ENCODE results near the gene ARHGAP15.
"Not testable (repeated sequence)": the region's sequence is repeated elsewhere in the genome, so short reads cannot be mapped to it uniquely, and the experiment has no call there.

ARHGAP15 gene

DNA sequence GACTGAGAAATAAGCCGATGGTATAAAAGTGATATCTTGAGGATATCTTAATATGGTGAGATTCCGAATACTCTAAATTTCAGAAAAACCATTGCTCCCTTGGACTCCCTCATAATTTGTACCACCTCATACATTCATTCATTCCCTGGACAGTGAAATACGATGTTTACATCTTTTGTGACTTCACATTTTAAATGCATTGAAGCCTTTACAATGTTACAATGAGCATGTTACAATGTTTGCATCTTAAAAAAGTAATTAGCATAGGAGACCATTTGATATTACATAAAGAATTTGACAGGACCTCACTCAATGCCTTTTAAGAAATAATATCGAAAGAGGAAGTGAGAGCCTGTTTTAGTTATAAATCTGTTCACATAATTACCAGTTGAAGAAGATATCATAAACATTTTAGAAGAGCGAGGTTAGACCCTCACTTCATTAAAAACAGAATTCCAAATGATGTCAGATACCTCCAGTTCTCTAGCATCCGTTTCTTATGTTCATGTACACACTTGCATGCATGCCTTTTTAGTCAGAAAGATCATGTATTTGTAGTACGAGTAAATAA, 372.0 kb downstream of the ARHGAP15 start:
- no peak for FAIRE-seq

DNA sequence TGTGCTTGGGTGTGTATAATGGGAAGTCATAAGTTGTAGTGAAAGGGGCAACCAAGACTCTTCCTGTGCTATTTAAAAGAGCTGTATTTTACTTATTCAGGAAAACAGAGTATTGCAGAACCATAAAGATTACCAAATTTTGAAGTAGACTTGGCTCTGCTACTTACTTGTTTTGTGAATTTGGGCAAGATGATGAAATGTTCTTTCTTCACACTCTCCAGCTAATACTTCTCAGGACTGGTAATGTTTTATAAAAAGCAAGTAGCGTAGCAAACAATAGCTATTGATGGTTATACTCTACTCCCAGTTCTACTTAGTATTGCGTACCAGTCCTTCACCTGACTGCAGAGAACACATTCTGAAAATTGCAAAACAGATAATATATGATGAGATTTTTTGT, 374.1 kb downstream of the ARHGAP15 start:
- no peak for FAIRE-seq

GRCh38 chr2:143504397-143504796, 375.2 kb downstream of the ARHGAP15 start:
- FAIRE-seq = no peak

DNA sequence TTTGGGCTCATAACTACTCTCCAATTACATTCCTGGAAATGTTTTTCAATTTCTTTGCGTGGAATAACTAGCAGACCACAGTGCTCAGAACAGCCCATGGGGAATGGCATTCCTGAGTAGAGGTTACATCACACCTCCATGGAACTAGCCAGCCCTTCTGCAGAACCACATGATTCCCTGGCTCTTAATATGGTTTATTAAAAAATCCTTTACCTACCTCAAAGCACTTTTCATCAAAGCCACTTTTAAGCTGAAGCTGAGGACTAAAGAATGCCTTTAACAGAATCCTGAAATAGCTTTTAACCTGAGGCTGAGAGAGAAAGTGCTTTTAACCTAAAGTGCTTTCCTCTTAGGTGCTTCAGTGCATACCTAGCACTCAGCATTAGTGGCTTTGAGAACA, 376.3 kb downstream of the ARHGAP15 start:
- no peak for FAIRE-seq

GRCh38 chr2:143513081-143513480, 383.9 kb downstream of the ARHGAP15 start:
- FAIRE-seq = no peak

DNA sequence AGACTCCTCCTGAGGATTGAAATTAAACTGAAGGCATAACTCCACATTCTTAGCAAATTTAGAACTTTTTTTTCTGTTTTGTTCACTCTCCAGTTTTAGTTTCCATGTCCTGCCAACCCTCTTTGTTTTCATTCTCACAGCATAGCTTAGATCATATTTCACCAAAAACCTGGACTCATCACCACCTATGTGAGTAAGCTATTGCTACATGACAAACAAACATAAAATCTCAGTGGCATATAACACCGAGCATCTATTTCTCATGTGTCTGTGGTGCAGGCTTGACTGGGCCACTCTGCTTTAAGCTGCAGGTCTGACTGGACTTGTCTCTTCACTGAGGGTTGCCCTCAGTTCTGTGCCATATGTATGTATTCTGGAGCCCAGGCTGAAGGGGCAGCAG, 385.2 kb downstream of the ARHGAP15 start:
- FAIRE-seq = no peak

DNA sequence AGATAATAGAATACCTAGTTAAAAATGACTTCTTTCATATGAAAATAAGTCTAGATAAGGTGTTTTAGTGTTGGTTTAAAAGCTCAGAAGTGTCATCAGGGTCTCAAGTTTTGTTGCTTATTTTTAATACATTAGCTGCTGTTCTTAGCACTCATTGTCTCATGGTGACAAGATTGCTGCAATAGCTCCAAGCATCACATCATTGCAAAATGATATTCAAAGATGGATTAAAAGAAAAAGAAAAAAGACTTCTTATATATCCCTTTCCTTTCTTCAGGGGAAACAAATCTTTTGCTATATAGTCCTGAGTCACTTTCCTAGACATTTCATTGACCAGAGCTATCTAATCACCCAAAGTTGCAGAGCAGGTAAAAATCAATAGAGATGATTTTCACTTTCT, 386.1 kb downstream of the ARHGAP15 start:
- FAIRE-seq = no peak

DNA sequence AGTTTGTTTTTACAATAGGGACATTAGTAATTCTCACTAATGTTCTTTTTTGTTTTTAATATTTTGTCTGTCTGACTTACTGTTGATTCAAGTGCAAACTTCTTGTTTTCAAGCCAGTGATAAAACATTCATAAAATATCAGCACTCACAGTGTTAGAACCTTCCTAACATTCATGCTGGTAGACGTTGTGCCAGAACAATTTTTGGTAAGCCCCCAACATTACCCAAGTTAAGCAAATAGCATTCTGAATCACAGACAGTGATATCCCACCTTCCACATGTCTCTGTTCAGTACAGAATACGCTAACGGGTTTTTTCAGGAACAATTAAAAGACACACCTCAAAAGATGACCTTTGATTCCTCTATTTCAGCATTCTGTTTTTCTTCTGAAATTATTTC, 390.3 kb downstream of the ARHGAP15 start:
- FAIRE-seq = no peak

GRCh38 chr2:143521396-143521795, 392.2 kb downstream of the ARHGAP15 start:
- FAIRE-seq = no peak

DNA sequence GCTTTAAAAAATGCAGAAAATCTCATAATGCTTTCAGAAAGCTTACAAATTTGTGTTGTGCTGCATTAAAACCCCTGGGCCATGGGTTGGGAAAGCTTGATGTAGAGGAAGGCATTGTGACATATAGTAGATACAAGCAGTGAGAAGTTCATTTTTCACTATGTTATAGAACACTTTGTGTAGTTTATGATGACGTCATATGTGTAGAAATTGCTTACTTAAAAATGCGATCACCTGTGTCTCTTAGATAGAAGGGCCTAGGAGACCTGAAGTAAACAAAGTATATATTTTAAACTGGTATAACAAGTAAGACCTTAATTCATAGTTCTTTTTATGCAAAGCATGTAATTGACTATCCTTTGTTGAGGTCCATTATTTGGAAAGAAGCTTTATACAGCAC, 393.5 kb downstream of the ARHGAP15 start:
- no peak for FAIRE-seq

GRCh38 chr2:143524119-143524553, 394.9 kb downstream of the ARHGAP15 start:
- no peak for FAIRE-seq

- FAIRE-seq = no peak
Observed at GRCh38 chr2:143524559-143525401, 395.6 kb downstream of the ARHGAP15 start.

DNA sequence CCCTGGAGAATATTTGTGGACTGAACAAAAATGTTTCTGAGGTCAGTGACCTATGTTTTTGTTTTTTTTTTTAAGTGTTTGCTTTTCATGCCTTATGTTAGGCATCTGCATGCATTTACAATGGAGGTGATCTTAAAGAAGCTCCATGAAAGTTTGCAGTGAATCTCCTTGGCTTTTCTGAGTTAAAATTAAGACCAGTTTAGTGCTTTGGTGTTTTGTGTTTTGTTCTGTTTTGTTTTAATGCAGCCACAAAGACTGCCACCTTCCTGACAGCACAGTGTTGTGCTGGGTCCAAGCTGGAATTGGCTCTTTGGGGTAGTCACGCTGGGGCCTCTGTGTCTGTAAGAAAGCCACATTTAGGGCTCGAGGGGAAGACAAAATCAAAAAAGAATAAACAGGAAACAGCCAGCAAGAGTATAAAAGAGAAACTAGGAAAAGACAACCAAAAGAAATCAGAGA, 396.2 kb downstream of the ARHGAP15 start:
- FAIRE-seq = no peak

DNA sequence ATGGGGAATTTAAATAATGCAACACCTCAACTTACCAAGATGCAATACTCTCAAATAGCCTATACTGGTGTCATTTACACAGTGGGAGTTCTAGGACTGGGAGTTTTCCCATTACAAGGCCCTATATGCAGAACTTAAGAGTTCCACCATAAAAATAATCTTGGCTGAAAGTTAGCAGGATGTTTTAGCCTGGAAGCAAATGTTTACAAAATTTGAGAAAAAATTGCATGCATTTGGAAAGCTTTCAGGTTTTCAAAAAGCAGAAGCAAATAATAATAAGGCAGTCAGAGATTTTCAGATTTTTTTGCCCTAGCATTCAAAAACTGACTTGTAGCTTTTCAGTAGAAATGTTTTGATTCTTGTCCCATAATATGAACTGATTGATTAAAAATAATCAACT, 397.3 kb downstream of the ARHGAP15 start:
- FAIRE-seq = no peak

GRCh38 chr2:143528021-143528420, 398.8 kb downstream of the ARHGAP15 start:
- no peak for FAIRE-seq

DNA sequence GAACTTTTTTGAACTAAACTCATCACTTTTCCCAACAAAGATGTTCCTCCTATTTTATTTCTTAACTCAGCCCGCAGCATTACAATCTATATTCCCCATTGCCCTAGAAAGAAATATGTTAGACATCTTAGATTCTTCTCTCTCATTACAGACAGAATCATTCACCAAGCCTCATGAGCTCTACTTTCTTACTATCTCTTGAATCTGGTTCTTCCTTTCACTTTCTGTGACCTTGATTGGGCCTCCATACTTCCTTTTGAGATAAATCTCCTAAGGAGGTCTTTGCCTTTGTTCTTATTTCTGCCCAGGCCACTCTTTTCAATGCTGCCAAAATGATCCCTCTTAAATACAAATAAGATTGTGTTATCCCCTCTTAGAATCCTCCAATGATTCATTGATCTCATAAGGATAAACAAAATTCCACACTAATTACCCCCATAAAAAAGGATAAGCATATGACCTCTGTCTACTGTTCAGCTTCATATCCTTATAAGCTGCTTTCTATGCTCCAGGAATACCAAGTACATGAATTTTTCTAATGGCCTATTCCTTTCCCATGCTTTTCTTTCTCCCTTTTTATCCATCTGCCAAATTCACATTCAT, 400.0 kb downstream of the ARHGAP15 start:
- no peak for FAIRE-seq

GRCh38 chr2:143530758-143531157, 401.5 kb downstream of the ARHGAP15 start:
- no peak for FAIRE-seq

- no peak for FAIRE-seq
Observed at GRCh38 chr2:143532061-143532460, 402.8 kb downstream of the ARHGAP15 start.

GRCh38 chr2:143533846-143534245, 404.6 kb downstream of the ARHGAP15 start:
- FAIRE-seq = no peak

DNA sequence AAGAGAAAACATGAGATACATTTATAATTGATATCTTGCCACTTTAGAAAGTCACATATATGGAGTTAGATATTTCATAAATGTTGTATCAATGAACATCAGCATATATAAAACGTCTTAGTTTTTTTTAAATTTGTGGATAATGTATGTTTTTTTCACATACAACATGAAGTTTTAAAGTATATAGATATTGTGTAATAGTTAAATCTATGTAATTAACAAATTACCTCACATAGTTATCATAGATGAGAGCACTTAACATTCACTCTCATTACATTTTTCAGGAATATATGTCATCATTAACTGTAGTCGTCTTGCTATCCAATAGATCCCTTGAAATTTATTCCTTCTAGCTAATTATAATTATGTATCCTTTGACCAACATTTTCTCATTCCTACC, 406.6 kb downstream of the ARHGAP15 start:
- FAIRE-seq = no peak

- FAIRE-seq = not testable (repeated sequence)
Observed at GRCh38 chr2:143541899-143542298, 412.7 kb downstream of the ARHGAP15 start.

DNA sequence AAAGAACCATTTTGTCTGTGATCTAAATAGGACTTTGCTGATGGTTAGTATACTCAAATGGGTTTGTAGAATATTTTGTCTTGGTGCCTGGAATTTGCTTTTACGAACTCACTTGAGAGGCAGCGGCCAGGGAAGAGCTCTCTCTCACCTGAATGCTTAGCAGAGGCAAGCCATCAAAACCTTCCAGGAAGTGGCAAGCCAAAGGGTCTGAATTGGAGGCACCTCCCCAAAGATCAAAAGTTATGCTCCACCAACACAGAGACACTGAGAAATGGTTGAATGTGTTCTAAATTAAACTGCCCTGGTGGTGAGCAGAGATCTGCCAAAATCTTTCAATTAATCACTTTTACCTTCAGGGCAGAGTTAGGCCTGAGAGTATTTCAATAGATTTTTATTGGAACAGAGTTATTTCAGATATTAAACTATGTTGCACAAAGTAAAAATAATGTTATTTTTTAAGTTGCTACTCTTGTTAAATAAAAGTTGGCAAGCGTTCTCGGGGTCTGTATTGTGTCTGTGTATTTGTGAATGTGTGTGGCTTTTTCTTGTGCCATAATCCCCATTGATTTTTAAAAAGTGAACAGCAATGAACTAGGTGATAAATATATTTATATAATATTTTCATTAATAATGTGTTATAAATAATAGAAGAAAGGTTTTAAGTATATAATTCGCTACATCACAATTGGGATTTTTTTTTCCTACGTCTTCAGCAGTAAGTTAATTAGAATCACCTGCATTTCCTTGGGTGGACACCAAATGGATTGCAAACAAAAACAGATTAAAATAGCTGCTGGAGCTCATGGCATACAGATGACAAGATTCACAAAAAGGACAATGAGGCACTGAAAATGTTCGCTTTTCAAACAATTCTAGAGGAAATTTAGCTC, 416.1 kb downstream of the ARHGAP15 start:
- FAIRE-seq = no peak

- FAIRE-seq = no peak
Observed at GRCh38 chr2:143545949-143546255, 416.7 kb downstream of the ARHGAP15 start.
